Activated T-helper 17 cell treated with anti-CD3 and anti-CD28 coated beads, Interleukin-2, amount 50 U/mL, for 72 hours (primary cell): ENCODE data around the gene CSNK1G1. TPM values are rescaled to one million over a fixed set of nuclear protein-coding genes. Genes with fewer than 3 reads are reported as not detected.
"Not testable (repeated sequence)": the region's sequence is repeated elsewhere in the genome, so short reads cannot be mapped to it uniquely, and the experiment has no call there.

ENCODE experiments used
- ATAC-seq: fragments of 150-1000 bp; cut with Tn5 transposase; replicated peaks from 2 replicates; pipeline ENCODE4 v1.10.0; 2021; ENCODE audit warnings: mild to moderate bottlenecking, moderate library complexity
- H3K27ac Mint-ChIP-seq: one replicate; pipeline ENCODE4 v1.8.0; 2022; ENCODE audit warnings: mixed read lengths
- H3K27me3 Mint-ChIP-seq: one replicate; pipeline ENCODE4 v1.8.0; 2022; ENCODE audit warnings: mixed read lengths
- H3K36me3 Mint-ChIP-seq: one replicate; pipeline ENCODE4 v1.8.0; 2022; ENCODE audit warnings: low read depth, mild to moderate bottlenecking, mixed read lengths
- H3K4me1 Mint-ChIP-seq: one replicate; pipeline ENCODE4 v1.8.0; 2022; ENCODE audit warnings: mixed read lengths
- H3K4me3 Mint-ChIP-seq: one replicate; pipeline ENCODE4 v1.8.0; 2022; ENCODE audit warnings: mild to moderate bottlenecking, mixed read lengths
- H3K9me3 Mint-ChIP-seq: one replicate; pipeline ENCODE4 v1.8.0; 2022; ENCODE audit warnings: mixed read lengths
- total RNA-seq, 2 donors: library from RNA; stranded (reverse); gene quantifications; one replicate each; pipeline ENCODE4 v1.2.3, GENCODE V29; 2022

CSNK1G1 gene
- total RNA-seq, result 10 to 100 TPM; 34.5 to 38.0 TPM

GRCh38 chr15:64355944-64356709 is at the start of gene CSNK1G1:
Gene CSNK1G1, minus strand, starts transcription at chr15:64356173. Its CDS starts 55,674 bp downstream, at chr15:64300499.
- peak within 1 kb of the TSS; percentile 93 for H3K4me3 Mint-ChIP-seq
- H3K36me3 Mint-ChIP-seq, result peaks cover 19% of the 10 kb centered on the region
- ATAC-seq, result peak; percentile 100
- H3K27me3 Mint-ChIP-seq, result no peaks in the 10 kb centered on the region
- H3K9me3 Mint-ChIP-seq, result no peaks in the 10 kb centered on the region
- peak within 1 kb of the TSS; percentile 94 for H3K27ac Mint-ChIP-seq
- peaks cover 13% of the 10 kb centered on the region for H3K4me1 Mint-ChIP-seq

- no peak for ATAC-seq
- H3K9me3 Mint-ChIP-seq, result no peaks in the 10 kb centered on the region
- H3K27ac Mint-ChIP-seq, result no peak overlapping the region
- H3K27me3 Mint-ChIP-seq, result no peaks in the 10 kb centered on the region
- peaks cover 90% of the 10 kb centered on the region for H3K36me3 Mint-ChIP-seq
- H3K4me3 Mint-ChIP-seq, result no peak overlapping the region
- no peaks in the 10 kb centered on the region for H3K4me1 Mint-ChIP-seq
Measured at GRCh38 chr15:64400583-64400982, 44.6 kb upstream of the CSNK1G1 start.

- Mint-ChIP-seq H3K27ac (no peak overlapping the region), H3K9me3 (no peaks in the 10 kb centered on the region), H3K4me3 (no peak overlapping the region), H3K4me1 (peaks cover 4% of the 10 kb centered on the region), H3K27me3 (no peaks in the 10 kb centered on the region), H3K36me3 (peaks cover 97% of the 10 kb centered on the region)
- ATAC-seq, result no peak
Measured at GRCh38 chr15:64398575-64398974, 42.6 kb upstream of the CSNK1G1 start.

- Mint-ChIP-seq H3K9me3 (no peaks in the 10 kb centered on the region), H3K27me3 (no peaks in the 10 kb centered on the region), H3K36me3 (peaks cover 89% of the 10 kb centered on the region), H3K4me1 (peaks cover 4% of the 10 kb centered on the region), H3K27ac (no peak overlapping the region), H3K4me3 (no peak overlapping the region)
- ATAC-seq, result no peak
Measured at GRCh38 chr15:64396789-64397188, 40.8 kb upstream of the CSNK1G1 start.

- not testable (repeated sequence) for H3K4me3 Mint-ChIP-seq, H3K27me3 Mint-ChIP-seq, H3K9me3 Mint-ChIP-seq, ATAC-seq, H3K27ac Mint-ChIP-seq
- Mint-ChIP-seq H3K36me3 (peaks cover 63% of the 10 kb centered on the region), H3K4me1 (peaks cover 18% of the 10 kb centered on the region)
Measured at GRCh38 chr15:64392471-64392870, 36.5 kb upstream of the CSNK1G1 start.

GRCh38 chr15:64389036-64389435 is 33.1 kb upstream of the CSNK1G1 start:
- H3K27ac Mint-ChIP-seq, result peak overlapping the region; percentile 45
- peaks cover 14% of the 10 kb centered on the region for H3K4me1 Mint-ChIP-seq
- H3K36me3 Mint-ChIP-seq, result peaks cover 29% of the 10 kb centered on the region
- H3K27me3 Mint-ChIP-seq, result no peaks in the 10 kb centered on the region
- peak overlapping the region; percentile 90 for H3K4me3 Mint-ChIP-seq
- ATAC-seq, result no peak
- no peaks in the 10 kb centered on the region for H3K9me3 Mint-ChIP-seq

- peak within 1 kb of the TSS; percentile 91 for H3K27ac Mint-ChIP-seq
- H3K4me1 Mint-ChIP-seq, result peaks cover 14% of the 10 kb centered on the region
- ATAC-seq, result peak; percentile 100
- H3K27me3 Mint-ChIP-seq, result no peaks in the 10 kb centered on the region
- H3K36me3 Mint-ChIP-seq, result peaks cover 20% of the 10 kb centered on the region
- peak within 1 kb of the TSS; percentile 90 for H3K4me3 Mint-ChIP-seq
- H3K9me3 Mint-ChIP-seq, result no peaks in the 10 kb centered on the region
Measured at GRCh38 chr15:64387562-64388168, 31.7 kb upstream of the CSNK1G1 start, which contains the start of gene TRIP4. Gene TRIP4, plus strand, starts transcription at chr15:64387836. Its CDS starts 28 bp downstream, at chr15:64387864.

- Mint-ChIP-seq H3K27me3 (no peaks in the 10 kb centered on the region), H3K4me3 (no peak overlapping the region), H3K27ac (no peak overlapping the region), H3K9me3 (no peaks in the 10 kb centered on the region), H3K4me1 (peaks cover 14% of the 10 kb centered on the region), H3K36me3 (peaks cover 17% of the 10 kb centered on the region)
- no peak for ATAC-seq
Measured at GRCh38 chr15:64386291-64386690, 30.3 kb upstream of the CSNK1G1 start.

- Mint-ChIP-seq H3K9me3 (no peaks in the 10 kb centered on the region), H3K4me3 (no peak overlapping the region), H3K36me3 (peaks cover 30% of the 10 kb centered on the region), H3K4me1 (peaks cover 8% of the 10 kb centered on the region), H3K27me3 (no peaks in the 10 kb centered on the region), H3K27ac (no peak overlapping the region)
- no peak for ATAC-seq
Measured at GRCh38 chr15:64383760-64384159, 27.8 kb upstream of the CSNK1G1 start.

- peak within 1 kb of the TSS; percentile 85 for H3K4me3 Mint-ChIP-seq
- H3K9me3 Mint-ChIP-seq, result no peaks in the 10 kb centered on the region
- no peaks in the 10 kb centered on the region for H3K27me3 Mint-ChIP-seq
- peak within 1 kb of the TSS; percentile 74 for H3K27ac Mint-ChIP-seq
- H3K36me3 Mint-ChIP-seq, result peaks cover 33% of the 10 kb centered on the region
- ATAC-seq, result peak; percentile 100
- no peaks in the 10 kb centered on the region for H3K4me1 Mint-ChIP-seq
Measured at GRCh38 chr15:64381000-64381751, 25.2 kb upstream of the CSNK1G1 start, which contains the start of gene PCLAF. Gene PCLAF, minus strand, starts transcription at chr15:64381441. Its CDS starts 70 bp downstream, at chr15:64381371.

GRCh38 chr15:64380130-64380870 is 24.3 kb upstream of the CSNK1G1 start:
- H3K9me3 Mint-ChIP-seq, H3K27me3 Mint-ChIP-seq, H3K4me1 Mint-ChIP-seq, ATAC-seq: not testable (repeated sequence)
- peak overlapping the region; percentile 74 for H3K27ac Mint-ChIP-seq
- peak overlapping the region; percentile 85 for H3K4me3 Mint-ChIP-seq
- peaks cover 41% of the 10 kb centered on the region for H3K36me3 Mint-ChIP-seq

GRCh38 chr15:64379216-64379960 is 23.4 kb upstream of the CSNK1G1 start:
- Mint-ChIP-seq H3K27me3 (no peaks in the 10 kb centered on the region), H3K4me1 (no peaks in the 10 kb centered on the region), H3K27ac (peak overlapping the region; percentile 74), H3K36me3 (peaks cover 47% of the 10 kb centered on the region), H3K4me3 (peak overlapping the region; percentile 85), H3K9me3 (no peaks in the 10 kb centered on the region)
- no peak for ATAC-seq

GRCh38 chr15:64373360-64373759 is 17.4 kb upstream of the CSNK1G1 start:
- Mint-ChIP-seq H3K27me3 (no peaks in the 10 kb centered on the region), H3K9me3 (no peaks in the 10 kb centered on the region), H3K4me3 (peak overlapping the region; percentile 15), H3K4me1 (no peaks in the 10 kb centered on the region), H3K36me3 (peaks cover 54% of the 10 kb centered on the region), H3K27ac (no peak overlapping the region)
- ATAC-seq, result no peak
